ENCODE results near the gene CLIP4.

CLIP4 gene

GRCh38 chr2:29175338-29175737 is 60.1 kb downstream of the CLIP4 start:
- Histone ChIP-seq H3K9me3 (ENCODE audit: severe bottlenecking) (no peaks in the 10 kb centered on the region), H3K4me3 (ENCODE audit: low read depth, low read length) (no peak overlapping the region), H3K27ac (no peak overlapping the region), H3K27me3 (ENCODE audit: insufficient read depth, low read depth, severe bottlenecking) (no peaks in the 10 kb centered on the region), H3K36me3 (peaks cover 3% of the 10 kb centered on the region; the same call in 1 of the 2 replicates)
- no peak for TF ChIP-seq CTCF (IDR thresholded peaks at IDR 0.05; ENCODE audit: low read depth, low read length)
- no peak for DNase-seq

- H3K27me3 ChIP-seq (ENCODE audit: insufficient read depth, low read depth, severe bottlenecking), result no peaks in the 10 kb centered on the region
- no peak overlapping the region for H3K4me3 ChIP-seq (ENCODE audit: low read depth, low read length)
- no peak overlapping the region for H3K27ac ChIP-seq
- H3K9me3 ChIP-seq (ENCODE audit: severe bottlenecking), result no peaks in the 10 kb centered on the region
- peaks cover 5% of the 10 kb centered on the region for H3K36me3 ChIP-seq
- TF ChIP-seq CTCF (IDR thresholded peaks at IDR 0.05; ENCODE audit: low read depth, low read length), result no peak
- no peak for DNase-seq
These were observed 67.1 kb downstream of the CLIP4 start for GRCh38 chr2:29182334-29182733.

GRCh38 chr2:29182920-29183319 is 67.7 kb downstream of the CLIP4 start:
- no peak overlapping the region for H3K4me3 ChIP-seq (ENCODE audit: low read depth, low read length)
- DNase-seq, result no peak
- H3K27me3 ChIP-seq (ENCODE audit: insufficient read depth, low read depth, severe bottlenecking), result no peaks in the 10 kb centered on the region
- no peaks in the 10 kb centered on the region for H3K9me3 ChIP-seq (ENCODE audit: severe bottlenecking)
- H3K36me3 ChIP-seq, result peaks cover 5% of the 10 kb centered on the region
- no peak for TF ChIP-seq CTCF (IDR thresholded peaks at IDR 0.05; ENCODE audit: low read depth, low read length)
- H3K27ac ChIP-seq, result no peak overlapping the region

- no peak for TF ChIP-seq CTCF (IDR thresholded peaks at IDR 0.05; ENCODE audit: low read depth, low read length)
- H3K27me3 ChIP-seq (ENCODE audit: insufficient read depth, low read depth, severe bottlenecking), result no peaks in the 10 kb centered on the region
- H3K4me3 ChIP-seq (ENCODE audit: low read depth, low read length), result no peak overlapping the region
- H3K9me3 ChIP-seq (ENCODE audit: severe bottlenecking), result no peaks in the 10 kb centered on the region
- H3K27ac ChIP-seq, result no peak overlapping the region
- no peak for DNase-seq
- H3K36me3 ChIP-seq, result peaks cover 5% of the 10 kb centered on the region
These were observed 69.3 kb downstream of the CLIP4 start for GRCh38 chr2:29184531-29184930.

GRCh38 chr2:29186817-29187216 is 71.6 kb downstream of the CLIP4 start:
- Histone ChIP-seq H3K4me3 (ENCODE audit: low read depth, low read length) (no peak overlapping the region), H3K9me3 (ENCODE audit: severe bottlenecking) (no peaks in the 10 kb centered on the region), H3K36me3 (peaks cover 5% of the 10 kb centered on the region), H3K27ac (no peak overlapping the region), H3K27me3 (ENCODE audit: insufficient read depth, low read depth, severe bottlenecking) (no peaks in the 10 kb centered on the region)
- no peak for TF ChIP-seq CTCF (IDR thresholded peaks at IDR 0.05; ENCODE audit: low read depth, low read length)
- no peak for DNase-seq

GRCh38 chr2:29187926-29188325 is 72.7 kb downstream of the CLIP4 start:
- H3K9me3 ChIP-seq (ENCODE audit: severe bottlenecking), result no peaks in the 10 kb centered on the region
- TF ChIP-seq CTCF (IDR thresholded peaks at IDR 0.05; ENCODE audit: low read depth, low read length), result no peak

More at GRCh38 chr2:29187926-29188325, 72.7 kb downstream of the CLIP4 start:
- no peaks in the 10 kb centered on the region for H3K27me3 ChIP-seq (ENCODE audit: insufficient read depth, low read depth, severe bottlenecking)
- H3K4me3 ChIP-seq (ENCODE audit: low read depth, low read length), result no peak overlapping the region
- DNase-seq, result no peak
- H3K27ac ChIP-seq, result no peak overlapping the region
- no peaks in the 10 kb centered on the region for H3K36me3 ChIP-seq
